CD14-positive monocyte (primary cell): ENCODE data around the gene USP25. TPM values are rescaled to one million over a fixed set of nuclear protein-coding genes. Genes with fewer than 3 reads are reported as not detected.

Experiments
- DNase-seq, 3 donors: peaks; one replicate each; pipeline ENCODE4 v3.0.0-alpha.2; 2011 to 2022
- H2AFZ ChIP-seq: 2 replicates; pipeline ENCODE4 v1.6.0; 2012; ENCODE audit warnings: mild to moderate bottlenecking, low read depth, low read length, inconsistent platforms; ENCODE audit not compliant: insufficient read depth, poor library complexity, severe bottlenecking
- H3K27ac ChIP-seq, 2 donors: 1 replicate in 1 of 2; 2 replicates in 1 of 2; pipeline ENCODE4 v1.5.1; 2012 to 2013; ENCODE audit warnings: low read length in 2 of 2, control low read depth in 1 of 2, inconsistent platforms in 1 of 2, low read depth in 1 of 2, mild to moderate bottlenecking in 1 of 2
- H3K27me3 ChIP-seq, 2 donors: one replicate each; pipeline versions ENCODE4 v1.6.0 to v1.6.1; 2011 to 2013; ENCODE audit warnings: low read length in 2 of 2; ENCODE audit not compliant: control insufficient read depth in 2 of 2, insufficient read depth in 2 of 2
- H3K36me3 ChIP-seq, 2 donors: replicated peaks in 1 of 2; 1 replicate in 1 of 2; 2 replicates in 1 of 2; pipeline versions ENCODE4 v1.5.1 to v1.6.1; 2012 to 2013; ENCODE audit warnings: low read length in 2 of 2, control low read depth in 1 of 2, inconsistent platforms in 1 of 2, mild to moderate bottlenecking in 1 of 2; ENCODE audit not compliant: insufficient read depth in 2 of 2, control insufficient read depth in 1 of 2
- H3K4me1 ChIP-seq, 2 donors: 1 replicate in 1 of 2; 2 replicates in 1 of 2; pipeline versions ENCODE4 v1.5.1 to v1.6.1; 2012 to 2013; ENCODE audit warnings: low read length in 2 of 2, control low read depth in 1 of 2, inconsistent platforms in 1 of 2, mild to moderate bottlenecking in 1 of 2, moderate library complexity in 1 of 2; ENCODE audit not compliant: insufficient read depth in 2 of 2, control insufficient read depth in 1 of 2
- H3K4me2 ChIP-seq: replicated peaks from 2 replicates; pipeline ENCODE3; 2012; ENCODE audit warnings: low read length, moderate library complexity, mild to moderate bottlenecking; ENCODE audit not compliant: poor library complexity, severe bottlenecking; ENCODE audit errors: extremely low read depth
- H3K4me3 ChIP-seq, 3 experiments: fragments of 200-600 bp in 1 of 3; sonication (generic) in 1 of 3; replicated peaks in 1 of 3; 1 replicate in 2 of 3; 2 replicates in 1 of 3; pipeline ENCODE4 v1.5.1; 2011 to 2013; ENCODE audit warnings: low read length in 3 of 3, mild to moderate bottlenecking in 3 of 3, control low read depth in 2 of 3, low read depth in 2 of 3, inconsistent platforms in 1 of 3, moderate library complexity in 1 of 3
- H3K79me2 ChIP-seq: 2 replicates; pipeline ENCODE4 v1.6.0; 2012; ENCODE audit warnings: mild to moderate bottlenecking, control low read depth, inconsistent platforms, low read length, moderate library complexity; ENCODE audit not compliant: insufficient read depth
- H3K9ac ChIP-seq: 2 replicates; pipeline ENCODE4 v1.6.0; 2017; ENCODE audit warnings: low read length, mild to moderate bottlenecking; ENCODE audit not compliant: insufficient read depth, poor library complexity, severe bottlenecking
- H3K9me3 ChIP-seq, 2 donors: replicated peaks in 1 of 2; 1 replicate in 1 of 2; 2 replicates in 1 of 2; pipeline versions ENCODE4 v1.5.1 to v1.6.1; 2012 to 2013; ENCODE audit warnings: low read length in 2 of 2, control low read depth in 1 of 2; ENCODE audit not compliant: control insufficient read depth in 1 of 2, insufficient read depth in 1 of 2
- H4K20me1 ChIP-seq: 2 replicates; pipeline ENCODE4 v1.6.0; 2012; ENCODE audit warnings: mild to moderate bottlenecking, low read length, control low read depth, moderate library complexity; ENCODE audit not compliant: insufficient read depth
- H3K27ac Mint-ChIP-seq, 7 donors: one replicate each; pipeline ENCODE4 v1.8.0; 2020; ENCODE audit warnings: mild to moderate bottlenecking in 7 of 7, mixed read lengths in 7 of 7, moderate library complexity in 6 of 7, inconsistent platforms in 2 of 7
- H3K27me3 Mint-ChIP-seq, 3 donors: one replicate each; pipeline ENCODE4 v1.8.0; 2021 to 2022; ENCODE audit warnings: low read depth in 3 of 3, mild to moderate bottlenecking in 3 of 3, mixed read lengths in 3 of 3, moderate library complexity in 3 of 3, inconsistent platforms in 1 of 3
- H3K36me3 Mint-ChIP-seq, 2 donors: one replicate each; pipeline ENCODE4 v1.8.0; 2020; ENCODE audit warnings: mixed read lengths in 2 of 2, inconsistent platforms in 1 of 2, mild to moderate bottlenecking in 1 of 2
- H3K4me1 Mint-ChIP-seq: one replicate; pipeline ENCODE4 v1.8.0; 2020; ENCODE audit warnings: mild to moderate bottlenecking, mixed read lengths
- H3K4me3 Mint-ChIP-seq, 2 donors: one replicate each; pipeline ENCODE4 v1.8.0; 2020; ENCODE audit warnings: mild to moderate bottlenecking in 2 of 2, mixed read lengths in 2 of 2, moderate library complexity in 1 of 2
- H3K9me3 Mint-ChIP-seq, 7 donors: one replicate each; pipeline ENCODE4 v1.8.0; 2020 to 2022; ENCODE audit warnings: mixed read lengths in 7 of 7, mild to moderate bottlenecking in 6 of 7, moderate library complexity in 6 of 7, inconsistent platforms in 2 of 7
- CTCF ChIP-seq: fragments of 200-600 bp; IDR thresholded peaks from one replicate; pipeline ENCODE4 v1.8.0; 2022; ENCODE audit warnings: antibody characterized with exemption, mild to moderate bottlenecking
- WGBS: methylation state at CpG from one replicate; pipeline ENCODE4 v1.1.5; 2013; ENCODE audit warnings: missing lambda C conversion rate; ENCODE audit not compliant: insufficient coverage; 5-methylcytosine and 5-hydroxymethylcytosine counted together
- intact Hi-C, 2 donors: fragments of 100-400 bp; cut with micrococcal nuclease; formaldehyde crosslinking; loops; one replicate each; pipeline versions ENCODE4 v1.15.0 to v1.15.1; 2023
- polyA plus RNA-seq, 3 donors: library from polyadenylated mRNA; depleted of rRNA in 1 of 3; unstranded in 2 of 3; stranded (reverse) in 1 of 3; fragments of 300-500 nt in 2 of 3; fragments of >200 nt in 1 of 3; fragmentation: Illumina TruSeq in 2 of 3; gene quantifications; 1 replicate in 2 of 3; 2 replicates in 1 of 3; pipeline ENCODE4 v1.2.3, GENCODE V29; 2012 to 2021

USP25 gene
- polyA plus RNA-seq, 3 donors = 7.2 to 15.6 (median 9.6) TPM

DNA sequence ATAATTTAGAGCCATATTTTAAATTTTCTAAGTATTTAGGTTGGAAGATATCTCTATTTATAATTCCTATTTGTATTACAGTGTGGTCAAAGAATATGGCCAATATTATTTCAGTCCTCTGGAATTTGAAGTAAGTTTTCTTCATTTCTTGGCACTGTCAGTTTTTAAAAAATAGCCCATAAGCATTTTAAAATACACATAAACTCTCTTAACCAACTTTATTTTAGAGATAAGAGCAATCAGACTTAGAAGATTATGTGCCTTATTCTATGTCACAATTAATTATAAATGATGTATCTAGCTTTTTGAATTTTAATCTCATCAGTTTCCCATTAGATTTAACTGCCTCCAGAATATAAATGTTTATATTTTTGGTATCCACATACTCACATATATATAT lies 130.8 kb downstream of the USP25 start:
- no peak overlapping the region for H3K9ac ChIP-seq
- no peaks in the 10 kb centered on the region for H3K9me3 ChIP-seq
- TF ChIP-seq CTCF = no peak
- H4K20me1 ChIP-seq = peaks cover 4% of the 10 kb centered on the region
- no peaks in the 10 kb centered on the region for H3K27me3 ChIP-seq
- intact Hi-C loops = no loop called here
- no peak overlapping the region for H3K27ac ChIP-seq
- Mint-ChIP-seq H3K9me3 (peaks cover 0 to 2% (median 0%) of the 10 kb centered on the region in 7 donors), H3K4me1 (no peaks in the 10 kb centered on the region), H3K4me3 (no peak overlapping the region), H3K27ac (no peak overlapping the region), H3K36me3 (peaks cover 29 to 35% of the 10 kb centered on the region in 2 donors), H3K27me3 (no peaks in the 10 kb centered on the region)
- no peaks in the 10 kb centered on the region for H3K79me2 ChIP-seq
- H3K36me3 ChIP-seq = peaks cover 18 to 42% of the 10 kb centered on the region in 2 donors
- no peak for DNase-seq
- no peak overlapping the region for H3K4me3 ChIP-seq
- no peaks in the 10 kb centered on the region for H3K4me1 ChIP-seq
- no peak overlapping the region for H3K4me2 ChIP-seq
- no peak overlapping the region for H2AFZ ChIP-seq

- WGBS = no CpG with 5 or more reads among the region's 4 CpGs
- Histone ChIP-seq H3K36me3 (peaks cover 73 to 96% of the 10 kb centered on the region in 2 donors), H3K27ac (no peak overlapping the region), H2AFZ (no peak overlapping the region), H4K20me1 (no peaks in the 10 kb centered on the region), H3K27me3 (no peaks in the 10 kb centered on the region), H3K4me1 (no peaks in the 10 kb centered on the region), H3K9ac (no peak overlapping the region), H3K9me3 (no peaks in the 10 kb centered on the region), H3K79me2 (no peaks in the 10 kb centered on the region), H3K4me3 (no peak overlapping the region), H3K4me2 (no peak overlapping the region)
- Mint-ChIP-seq H3K27me3 (no peaks in the 10 kb centered on the region), H3K27ac (no peak overlapping the region), H3K4me3 (no peak overlapping the region), H3K4me1 (no peaks in the 10 kb centered on the region), H3K9me3 (peaks cover 0 to 2% (median 0%) of the 10 kb centered on the region in 7 donors), H3K36me3 (peaks cover 65 to 74% of the 10 kb centered on the region in 2 donors)
- no peak for TF ChIP-seq CTCF
- no peak for DNase-seq
- intact Hi-C loops = no loop called here
Observed at GRCh38 chr21:15868940-15869339, 139.2 kb downstream of the USP25 start.
